Thyroid gland (tissue), 4 donors: ENCODE results near the gene RPS6KB2. TPM values are rescaled to one million over a fixed set of nuclear protein-coding genes. Genes with fewer than 3 reads are reported as not detected.

ENCODE experiments used
- DNase-seq, 2 donors: peaks; one replicate each; pipeline ENCODE4 v3.0.0-alpha.2; 2019
- H3K27ac ChIP-seq, 3 donors: fragments of 200-600 bp; sonication (generic); 1 replicate in 2 of 3; 2 replicates in 1 of 3; pipeline ENCODE4 v1.5.1; 2016 to 2019; ENCODE audit warnings: mild to moderate bottlenecking in 1 of 3, moderate library complexity in 1 of 3
- H3K27me3 ChIP-seq: fragments of 200-600 bp; sonication (generic); one replicate; pipeline ENCODE4 v1.5.1; 2019
- H3K36me3 ChIP-seq, 2 donors: fragments of 200-600 bp; sonication (generic); one replicate each; pipeline ENCODE4 v1.5.1; 2016 to 2019
- H3K4me1 ChIP-seq, 2 donors: fragments of 200-600 bp; sonication (generic); one replicate each; pipeline ENCODE4 v1.5.1; 2017 to 2019
- H3K4me3 ChIP-seq, 3 donors: fragments of 200-600 bp; sonication (generic); replicated peaks in 1 of 3; 1 replicate in 2 of 3; 2 replicates in 1 of 3; pipeline ENCODE4 v1.5.1; 2016; ENCODE audit warnings: mild to moderate bottlenecking in 1 of 3
- H3K9me3 ChIP-seq: fragments of 200-600 bp; sonication (generic); one replicate; pipeline ENCODE4 v1.5.1; 2017
- CTCF ChIP-seq, 6 experiments: fragments of 200-600 bp in 3 of 6; fragments of 450-650 bp in 3 of 6; sonication (generic) in 3 of 6; IDR thresholded peaks; one replicate each; pipeline ENCODE4 v1.5.1; 2016 to 2019; ENCODE audit warnings: antibody characterized with exemption in 6 of 6, mild to moderate bottlenecking in 2 of 6, inconsistent platforms in 1 of 6, moderate library complexity in 1 of 6
- POLR2A ChIP-seq, 2 donors: fragments of 450-650 bp; IDR thresholded peaks; one replicate each; pipeline ENCODE4 v1.6.1; 2017; ENCODE audit warnings: antibody characterized with exemption in 2 of 2, mild to moderate bottlenecking in 2 of 2, moderate library complexity in 1 of 2
- WGBS, 2 donors: methylation state at CpG; one replicate each; pipeline ENCODE4 v1.1.5; 2017; 5-methylcytosine and 5-hydroxymethylcytosine counted together
- intact Hi-C: fragments of 100-400 bp; cut with DNase I; formaldehyde crosslinking; loops from one replicate; pipeline ENCODE4 v1.15.1; 2023
- total RNA-seq, 4 donors: library from RNA; depleted of rRNA; stranded (reverse); fragments of >200 nt; gene quantifications; one replicate each; pipeline ENCODE4 v1.2.3, GENCODE V29; 2016

Gene RPS6KB2
- total RNA-seq, 4 donors from 2014 or later = 44.1 to 102 (median 62.2) TPM

GRCh38 chr11:67410984-67411784, 17.1 kb upstream of the RPS6KB2 start:
- 73 to 83% methylated on average over 7 to 11 of the region's 17 CpGs for WGBS, 2 donors
- Histone ChIP-seq H3K4me3 (no peak overlapping the region), H3K36me3 (no peaks in the 10 kb centered on the region), H3K27ac (no peak overlapping the region), H3K27me3 (no peaks in the 10 kb centered on the region), H3K4me1 (peaks cover 4 to 37% of the 10 kb centered on the region in 2 donors), H3K9me3 (no peaks in the 10 kb centered on the region)
- DNase-seq = no peak
- intact Hi-C loops = no loop called here
- TF ChIP-seq POLR2A (IDR thresholded peaks at IDR 0.05) (no peak), CTCF (IDR thresholded peaks at IDR 0.05) (no peak)

GRCh38 chr11:67411785-67412152, 16.5 kb upstream of the RPS6KB2 start:
- Histone ChIP-seq H3K27me3 (no peaks in the 10 kb centered on the region), H3K4me1 (peaks cover 9 to 40% of the 10 kb centered on the region in 2 donors)
- WGBS, 2 donors = 20 to 40% methylated on average over 1 to 7 of the region's 7 CpGs

GRCh38 chr11:67412495-67413179, 15.7 kb upstream of the RPS6KB2 start:
- no peak for DNase-seq
- H3K4me1 ChIP-seq = peaks cover 9 to 49% of the 10 kb centered on the region in 2 donors
- H3K36me3 ChIP-seq = no peaks in the 10 kb centered on the region
- H3K27me3 ChIP-seq = no peaks in the 10 kb centered on the region
- no peak for TF ChIP-seq POLR2A (IDR thresholded peaks at IDR 0.05)
- no peak for TF ChIP-seq CTCF (IDR thresholded peaks at IDR 0.05)
- no peak overlapping the region for H3K27ac ChIP-seq
- H3K9me3 ChIP-seq = no peaks in the 10 kb centered on the region
- intact Hi-C loops = no loop called here
- WGBS, 2 donors = 72 to 88% methylated on average over 6 to 9 of the region's 9 CpGs
- H3K4me3 ChIP-seq = no peak overlapping the region

More at GRCh38 chr11:67411785-67412152, 16.5 kb upstream of the RPS6KB2 start:
- intact Hi-C loops = no loop called here
- Histone ChIP-seq H3K4me3 (no peak overlapping the region), H3K9me3 (no peaks in the 10 kb centered on the region), H3K36me3 (no peaks in the 10 kb centered on the region), H3K27ac (no peak overlapping the region)
- TF ChIP-seq CTCF (IDR thresholded peaks at IDR 0.05) = no peak
- no peak for TF ChIP-seq POLR2A (IDR thresholded peaks at IDR 0.05)
- no peak for DNase-seq

- no peak for TF ChIP-seq CTCF (IDR thresholded peaks at IDR 0.05)
- no peak for TF ChIP-seq POLR2A (IDR thresholded peaks at IDR 0.05)
- no peaks in the 10 kb centered on the region for H3K9me3 ChIP-seq
- 74 to 79% methylated on average over 2 of the region's 2 CpGs for WGBS, 2 donors
- intact Hi-C loops = no loop called here
- H3K27me3 ChIP-seq = no peaks in the 10 kb centered on the region
- H3K4me3 ChIP-seq = no peak overlapping the region
- no peak overlapping the region for H3K27ac ChIP-seq
- H3K36me3 ChIP-seq = no peaks in the 10 kb centered on the region
- no peak for DNase-seq
- H3K4me1 ChIP-seq = peaks cover 9 to 56% of the 10 kb centered on the region in 2 donors
These were observed 14.9 kb upstream of the RPS6KB2 start for GRCh38 chr11:67413266-67413849.
